ENCODE results near the gene IQCH. TPM values are rescaled to one million over a fixed set of nuclear protein-coding genes. Genes with fewer than 3 reads are reported as not detected.

The IQCH gene
- total and polyA plus RNA-seq, 9 of the 15 experiments (the other 6 are each of a cell fraction or from before 2014, with no cell fraction given): 1.8 to 3.9 (median 2.7) TPM

GRCh38 chr15:67411486-67411885 lies 156.9 kb downstream of the IQCH start:
- BruUV-seq (replicated peaks): no TSS peak
- FAIRE-seq: no peak
- intact Hi-C loops (cut with micrococcal nuclease): no loop called here
- DNase-seq (ENCODE audit: extremely low read depth in 1 of 4, low spot score in 3 of 4): no peak
- Histone ChIP-seq H2AFZ (ENCODE audit: low read depth, low read length) (no peak overlapping the region), H3K36me3 (ENCODE audit: control insufficient read depth, insufficient read depth, low read length) (no peaks in the 10 kb centered on the region), H3K4me1 (replicated peaks in 1 of 2; ENCODE audit: control insufficient read depth in 2 of 2, insufficient read depth in 2 of 2, low read length in 2 of 2) (peaks cover 4 to 36% of the 10 kb centered on the region in 2 experiments; a peak in 4 of 5 replicates), H3K9ac (ENCODE audit: insufficient read depth in 1 of 2, low read depth in 2 of 2, low read length in 2 of 2) (no peak overlapping the region), H4K20me1 (replicated peaks; ENCODE audit: control insufficient read depth, insufficient read depth, low read length) (no peaks in the 10 kb centered on the region), H3K4me3 (no peak overlapping the region), H3K27me3 (ENCODE audit: control insufficient read depth in 2 of 2, insufficient read depth in 2 of 2, low read length in 2 of 2) (no peaks in the 10 kb centered on the region), H3K9me3 (replicated peaks; ENCODE audit: control insufficient read depth, insufficient read depth, low read depth, low read length) (no peaks in the 10 kb centered on the region), H3K4me2 (ENCODE audit: insufficient read depth, low read length) (no peak overlapping the region), H3K79me2 (ENCODE audit: control insufficient read depth, insufficient read depth, low read length) (no peaks in the 10 kb centered on the region), H3K9me1 (ENCODE audit: control insufficient read depth, insufficient read depth, low read length) (no peaks in the 10 kb centered on the region), H3K27ac (ENCODE audit: extremely low read depth, low read depth, low read length) (no peak overlapping the region)
- TF ChIP-seq ZNF830 (CRISPR knock-in tag; IDR thresholded peaks at IDR 0.05): no peak
- no peak for TF ChIP-seq PBX2 (CRISPR knock-in tag; IDR thresholded peaks at IDR 0.05; ENCODE audit: low read depth)
- no peak for TF ChIP-seq PBX2 (tag; conservative IDR thresholded peaks at IDR 0.05; ENCODE audit: low read depth)
- CTCF ChIA-PET (ENCODE audit: low intra/inter-chr PET ratio): no interaction called here
- in situ Hi-C loops (cut with MboI): no loop called here
- no peak for ATAC-seq
- POLR2A ChIA-PET: interaction anchor here (1.2 kb wide), 1 partner anchor 10 kb away, joined by 4 read pairs; no protein-coding TSS in a partner anchor

Data from K562 (cell line).